ENCODE data around the gene CNTN4.

- TF ChIP-seq CTCF (IDR thresholded peaks at IDR 0.05; ENCODE audit: low read length) (no peak), EZH2 (IDR thresholded peaks at IDR 0.05; ENCODE audit: borderline replicate concordance, low read length) (no peak)
Measured at GRCh38 chr3:3016226-3016625, 917.6 kb downstream of the CNTN4 start.
